NCI-H2107 treated with DMSO at 0.1 percent for 48 hours (cell line): Measurements from ENCODE around the gene MMP25.
A peak's percentile ranks its signal among the peaks of the same experiment; 100 is the strongest.

Experiments used
- DNase-seq: peaks from one replicate; lab custom pipeline; 2025; ENCODE audit not compliant: unreplicated experiment; lab: John Stamatoyannopoulos, UW

Gene MMP25

GRCh38 chr16:3045758-3046640, at the start of gene MMP25:
Gene MMP25, plus strand, starts transcription at chr16:3046561. Its CDS starts 357 bp downstream, at chr16:3046918.
- DNase-seq, result no peak

- DNase-seq, result no peak
Measured at GRCh38 chr16:2999929-3000328, 46.4 kb upstream of the MMP25 start.

- DNase-seq, result no peak
Measured at GRCh38 chr16:3000540-3000939, 45.8 kb upstream of the MMP25 start.

GRCh38 chr16:3001316-3001715, 45.0 kb upstream of the MMP25 start:
- DNase-seq, result no peak

GRCh38 chr16:3003582-3004270, 42.6 kb upstream of the MMP25 start:
- peak; percentile 97 for DNase-seq

GRCh38 chr16:3004319-3004718, 42.0 kb upstream of the MMP25 start:
- DNase-seq, result no peak

- DNase-seq, result no peak
Measured at GRCh38 chr16:3004781-3005284, 41.5 kb upstream of the MMP25 start.

- DNase-seq, result no peak
Measured at GRCh38 chr16:3007059-3007956, 39.1 kb upstream of the MMP25 start.

GRCh38 chr16:3007957-3008689, 38.2 kb upstream of the MMP25 start:
- no peak for DNase-seq

GRCh38 chr16:3008690-3009037, 37.7 kb upstream of the MMP25 start:
- no peak for DNase-seq

- DNase-seq, result no peak
Measured at GRCh38 chr16:3009568-3010390, 36.6 kb upstream of the MMP25 start.

- no peak for DNase-seq
Measured at GRCh38 chr16:3010510-3010909, 35.9 kb upstream of the MMP25 start.

GRCh38 chr16:3012246-3012645, 34.1 kb upstream of the MMP25 start:
- DNase-seq, result peak; percentile 95

- DNase-seq, result peak; percentile 92
Measured at GRCh38 chr16:3012828-3013420, 33.4 kb upstream of the MMP25 start, which contains the start of gene CLDN9. Gene CLDN9, plus strand, starts transcription at chr16:3012923. Its CDS starts 440 bp downstream, at chr16:3013363.

GRCh38 chr16:3013491-3013951, 32.8 kb upstream of the MMP25 start:
- DNase-seq, result no peak

GRCh38 chr16:3013998-3014690, 32.2 kb upstream of the MMP25 start:
- DNase-seq, result no peak

GRCh38 chr16:3014971-3015370, 31.4 kb upstream of the MMP25 start:
- DNase-seq, result no peak

GRCh38 chr16:3015865-3016521, 30.4 kb upstream of the MMP25 start:
- DNase-seq, result no peak
